ENCODE data around the gene ST3GAL3.

Gene ST3GAL3

GRCh38 chr1:43978551-43979260 lies 271.4 kb downstream of the ST3GAL3 start, which contains the start of gene B4GALT2 (continued):
- TF ChIP-seq SP3 (tag by site-specific recombination; IDR thresholded peaks at IDR 0.05) (peak; percentile 74), ZNF280C (tag by site-specific recombination; IDR thresholded peaks at IDR 0.05) (no peak), ZNF423 (tag by site-specific recombination; IDR thresholded peaks at IDR 0.05) (no peak), OVOL3 (tag by site-specific recombination; IDR thresholded peaks at IDR 0.05) (no peak), ZNF747 (tag by site-specific recombination; IDR thresholded peaks at IDR 0.05) (no peak), ZNF157 (tag by site-specific recombination; IDR thresholded peaks at IDR 0.05) (no peak), HOXA7 (CRISPR knock-in tag; IDR thresholded peaks at IDR 0.05; ENCODE audit: borderline replicate concordance) (no peak), ZNF302 (tag by site-specific recombination; IDR thresholded peaks at IDR 0.05; ENCODE audit: low read depth) (no peak), ZNF449 (tag by site-specific recombination; IDR thresholded peaks at IDR 0.05) (peak; percentile 83; the same call in 1 of the 2 replicates), ZNF398 (tag by site-specific recombination; IDR thresholded peaks at IDR 0.05) (peak; percentile 16; the same call in 1 of the 2 replicates), ZNF707 (tag by site-specific recombination; IDR thresholded peaks at IDR 0.05) (no peak), PRDM10 (tag by site-specific recombination; IDR thresholded peaks at IDR 0.05) (0 out of 2 replicates have a peak, but pooled peaks have one; percentile 46), ZNF76 (tag by site-specific recombination; IDR thresholded peaks at IDR 0.05; ENCODE audit: borderline replicate concordance, low read depth) (peak; percentile 85), EGR2 (tag by site-specific recombination; IDR thresholded peaks at IDR 0.05; ENCODE audit: low read depth) (peak; percentile 68), GLIS2 (tag by site-specific recombination; IDR thresholded peaks at IDR 0.05) (peak; percentile 18; the same call in 1 of the 2 replicates), ZNF404 (tag by site-specific recombination; IDR thresholded peaks at IDR 0.05) (no peak), ZBTB17 (tag by site-specific recombination; IDR thresholded peaks at IDR 0.05) (peak; percentile 51; the same call in 1 of the 2 replicates), ZNF48 (tag by site-specific recombination; IDR thresholded peaks at IDR 0.05) (no peak), AEBP2 (tag by site-specific recombination; IDR thresholded peaks at IDR 0.05; ENCODE audit: borderline replicate concordance) (no peak), PATZ1 (tag by site-specific recombination; IDR thresholded peaks at IDR 0.05) (peak; percentile 67), KLF7 (tag by site-specific recombination; IDR thresholded peaks at IDR 0.05; ENCODE audit: borderline replicate concordance) (0 out of 2 replicates have a peak, but pooled peaks have one; percentile 23), ZNF670 (tag by site-specific recombination; IDR thresholded peaks at IDR 0.05; ENCODE audit: low read depth) (no peak), ZNF2 (tag by site-specific recombination; IDR thresholded peaks at IDR 0.05) (no peak)
